LNCaP clone FGC (cell line): Measurements from ENCODE around the gene CTNNBL1.

ENCODE experiments used
- DNase-seq: peaks from one replicate; pipeline ENCODE4 v3.0.0-alpha.2; 2011; ENCODE audit warnings: low read depth
- H3K4me3 ChIP-seq: 2 replicates; pipeline ENCODE4 v1.5.1; 2011; ENCODE audit warnings: mild to moderate bottlenecking, low read depth, low read length, control low read depth
- CTCF ChIP-seq: IDR thresholded peaks from 2 replicates; pipeline ENCODE4 v1.5.1; 2012; ENCODE audit warnings: mild to moderate bottlenecking; ENCODE audit not compliant: control insufficient read depth, insufficient read depth; ENCODE audit errors: extremely low read depth

The CTNNBL1 gene

GRCh38 chr20:37807471-37808232 lies 113.8 kb downstream of the CTNNBL1 start:
- H3K4me3 ChIP-seq: no peak overlapping the region
- no peak for DNase-seq
- TF ChIP-seq CTCF: no peak

- DNase-seq: no peak
- H3K4me3 ChIP-seq: no peak overlapping the region
- no peak for TF ChIP-seq CTCF
Observed at GRCh38 chr20:37808233-37809070, 114.6 kb downstream of the CTNNBL1 start.

DNA sequence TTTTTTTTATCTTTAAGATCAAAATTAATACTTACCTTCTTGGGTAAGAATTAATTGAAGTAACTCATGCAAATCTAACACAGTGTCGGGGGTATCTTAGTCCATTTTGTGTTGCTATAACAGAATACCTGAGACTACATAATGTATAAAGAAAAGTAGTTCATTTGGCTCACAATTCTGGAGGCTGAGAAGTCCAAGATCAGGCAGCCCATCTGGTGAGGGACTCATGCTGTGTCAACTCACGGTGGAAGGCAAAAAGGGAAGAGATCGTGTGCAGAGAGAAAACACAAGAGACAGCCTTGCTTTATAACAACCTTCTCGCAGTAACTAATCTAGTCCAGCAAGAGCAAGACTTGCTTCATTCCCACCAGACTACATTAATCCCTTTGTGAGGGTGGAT lies 116.2 kb downstream of the CTNNBL1 start:
- no peak overlapping the region for H3K4me3 ChIP-seq
- no peak for TF ChIP-seq CTCF
- DNase-seq: no peak

GRCh38 chr20:37816003-37816402 lies 122.2 kb downstream of the CTNNBL1 start:
- TF ChIP-seq CTCF: no peak
- DNase-seq: no peak
- H3K4me3 ChIP-seq: no peak overlapping the region

DNA sequence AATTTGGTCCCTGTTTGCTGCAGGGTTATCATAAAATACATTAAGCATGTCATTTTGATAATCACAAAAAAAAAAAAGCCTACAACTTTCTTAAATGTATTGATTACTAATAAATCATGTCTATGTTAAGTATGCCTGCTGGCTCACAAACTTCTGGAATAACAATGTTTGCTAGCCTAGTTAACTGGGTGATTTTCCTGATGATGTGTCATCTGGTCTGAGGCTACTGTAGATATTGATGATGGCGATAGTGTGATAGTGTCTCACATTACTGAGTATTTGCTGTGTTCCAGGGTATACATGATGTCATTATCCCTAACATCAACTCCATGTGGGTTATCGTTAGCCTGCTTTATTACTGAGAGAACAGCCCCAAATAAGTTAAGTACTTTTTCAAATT lies 122.9 kb downstream of the CTNNBL1 start:
- H3K4me3 ChIP-seq: no peak overlapping the region
- TF ChIP-seq CTCF: no peak
- DNase-seq: no peak

DNA sequence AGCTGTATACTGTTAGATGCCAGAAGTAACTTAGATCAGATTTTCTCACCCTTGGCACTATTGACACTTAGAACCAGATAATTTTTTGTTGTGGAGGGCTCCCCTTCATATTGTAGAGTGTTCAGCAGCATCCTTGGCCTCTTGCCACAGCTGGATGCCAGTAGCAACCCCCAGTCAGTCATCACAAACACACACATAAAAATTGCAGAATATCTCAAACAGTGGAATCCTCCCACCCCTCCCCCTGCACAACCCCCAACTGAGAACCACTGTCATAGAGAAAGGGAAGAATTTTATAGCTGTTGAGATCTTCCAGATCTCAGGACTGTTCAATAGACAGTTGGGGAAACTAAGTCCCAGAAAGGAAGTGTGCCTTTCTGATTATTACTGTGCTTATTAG lies 127.9 kb downstream of the CTNNBL1 start:
- DNase-seq: no peak
- no peak overlapping the region for H3K4me3 ChIP-seq
- no peak for TF ChIP-seq CTCF
